RWPE1 (cell line): ENCODE measurements around the gene ZNF224.
A peak's percentile ranks its signal among the peaks of the same experiment; 100 is the strongest.

Experiments
- CTCF ChIA-PET: fragments of 350-600 bp; sonication (Branson Sonifier 250); formaldehyde crosslinking; extraction: SDS; loops from one replicate; lab custom pipeline; 2021; lab: Yijun Ruan, JAX
- POLR2A ChIA-PET: fragments of 400-600 bp; formaldehyde crosslinking; extraction: SDS; loops from one replicate; lab custom pipeline; 2020; ENCODE audit warnings: antibody characterized with exemption; ENCODE audit not compliant: low non-redundant PET; lab: Yijun Ruan, JAX
- DNase-seq: peaks from one replicate; pipeline ENCODE4 v3.0.0; 2012; ENCODE audit warnings: low spot score
- H3K27ac ChIP-seq: fragments of 450-650 bp; 2 replicates; pipeline ENCODE4 v1.5.1; 2017
- CTCF ChIP-seq: fragments of 450-650 bp; conservative IDR thresholded peaks from 2 replicates; pipeline ENCODE4 v1.5.1; 2017; ENCODE audit warnings: low read depth, mild to moderate bottlenecking

The ZNF224 gene

GRCh38 chr19:44092108-44092507 lies 2.1 kb upstream of the ZNF224 start:
- H3K27ac ChIP-seq, result no peak overlapping the region
- no peak for DNase-seq

DNA sequence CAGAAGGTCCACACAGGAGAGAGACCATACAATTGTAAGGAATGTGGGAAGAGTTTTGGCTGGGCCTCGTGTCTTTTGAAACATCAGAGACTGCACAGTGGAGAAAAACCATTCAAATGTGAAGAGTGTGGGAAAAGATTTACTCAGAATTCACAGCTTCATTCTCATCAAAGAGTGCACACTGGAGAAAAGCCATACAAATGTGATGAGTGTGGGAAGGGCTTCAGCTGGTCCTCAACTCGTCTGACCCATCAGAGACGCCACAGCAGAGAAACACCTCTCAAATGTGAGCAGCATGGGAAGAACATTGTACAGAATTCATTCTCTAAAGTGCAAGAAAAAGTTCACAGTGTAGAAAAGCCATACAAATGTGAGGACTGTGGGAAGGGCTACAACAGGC lies 13.6 kb downstream of the ZNF224 start:
- DNase-seq, result no peak
- ChIA-PET CTCF (no interaction called here), POLR2A (no interaction called here)
- no peak for TF ChIP-seq CTCF
- H3K27ac ChIP-seq, result no peak overlapping the region

More at GRCh38 chr19:44092108-44092507, 2.1 kb upstream of the ZNF224 start:
- CTCF ChIA-PET, result no interaction called here
- no peak for TF ChIP-seq CTCF
- POLR2A ChIA-PET, result no interaction called here

DNA sequence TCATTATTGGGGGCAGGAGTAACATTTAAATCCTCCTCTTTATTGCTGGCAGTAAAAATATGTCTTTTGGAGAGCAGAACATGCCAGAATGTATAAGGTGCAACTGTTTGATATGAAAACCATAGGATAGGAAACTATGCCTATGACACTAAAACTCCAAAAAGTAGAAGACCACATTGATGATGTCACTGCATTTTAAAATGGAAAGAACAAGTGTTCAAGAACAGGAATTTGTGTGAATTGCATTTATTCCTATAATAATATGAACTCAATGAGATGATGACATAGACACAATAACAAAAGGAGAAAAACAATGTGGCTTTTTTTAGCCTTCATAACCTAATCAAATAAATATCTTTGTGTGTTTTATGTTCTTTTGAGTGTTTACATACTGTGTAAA lies 15.3 kb downstream of the ZNF224 start:
- ChIA-PET CTCF (no interaction called here), POLR2A (no interaction called here)
- H3K27ac ChIP-seq, result no peak overlapping the region
- no peak for TF ChIP-seq CTCF
- no peak for DNase-seq

GRCh38 chr19:44111910-44112463 lies 17.8 kb downstream of the ZNF224 start:
- ChIA-PET CTCF (no interaction called here), POLR2A (no interaction called here)
- no peak overlapping the region for H3K27ac ChIP-seq
- TF ChIP-seq CTCF, result no peak
- DNase-seq, result peak; percentile 4

DNA sequence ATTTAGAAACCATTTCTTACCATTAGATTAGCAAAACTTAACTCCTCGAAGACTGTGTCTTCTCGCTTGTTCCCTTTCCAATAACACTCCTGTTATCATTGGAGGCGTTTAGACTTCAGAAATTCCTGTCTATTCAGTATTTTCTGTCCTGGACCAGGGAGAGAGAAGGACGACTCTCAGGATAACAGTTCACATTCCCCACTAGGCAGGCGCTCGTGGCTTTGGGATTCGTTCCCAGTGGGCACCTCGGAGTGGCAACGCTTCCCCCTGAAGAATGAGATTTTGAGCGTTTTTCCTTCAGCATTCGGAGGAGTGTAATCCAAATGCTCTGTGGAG lies 18.6 kb downstream of the ZNF224 start:
- H3K27ac ChIP-seq, result peak overlapping the region; percentile 78
- DNase-seq, result no peak
- ChIA-PET CTCF (no interaction called here), POLR2A (no interaction called here)
- TF ChIP-seq CTCF, result no peak

DNA sequence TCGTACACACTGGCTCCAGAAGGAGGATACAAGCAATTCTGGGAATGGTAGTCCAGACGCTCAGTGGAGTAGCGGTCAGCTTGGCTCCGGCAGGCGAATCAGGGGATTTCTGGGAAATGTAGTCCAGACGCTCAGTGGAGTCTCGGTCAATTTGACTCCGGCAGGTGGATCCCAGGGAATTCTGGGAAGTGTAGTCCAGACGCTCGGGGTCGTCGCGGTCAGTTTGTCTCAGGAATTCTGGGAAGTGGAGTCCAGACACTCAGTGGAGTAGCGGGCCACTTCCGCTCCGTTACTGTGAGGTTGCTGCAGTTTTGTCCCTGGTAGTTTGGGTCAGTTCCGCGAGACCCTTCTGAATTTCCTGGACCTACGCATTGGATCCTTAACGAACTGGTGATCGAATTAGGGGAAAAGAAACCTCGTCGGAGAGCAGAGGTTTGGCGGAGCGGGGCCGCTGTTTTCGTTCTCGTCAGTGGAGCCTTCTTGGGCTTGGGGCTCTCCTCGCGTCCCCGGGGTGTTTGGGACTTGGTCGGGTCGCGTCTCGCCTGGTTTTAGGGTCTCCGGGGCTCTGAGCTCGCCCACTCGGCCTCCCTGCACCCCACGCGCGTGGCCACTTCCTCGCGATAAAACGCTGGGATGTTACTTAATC lies 19.1 kb downstream of the ZNF224 start, which contains the start of gene ZNF225:
Gene ZNF225, plus strand, starts transcription at position 262 of the 646 bp plus-strand sequence. CDS start 2,429 bp downstream, outside the sequence.
- H3K27ac ChIP-seq, result peak within 1 kb of the TSS; percentile 78
- CTCF ChIA-PET, result no interaction called here
- no peak for TF ChIP-seq CTCF
- peak; percentile 91 for DNase-seq
- POLR2A ChIA-PET, result no interaction called here
